Transverse colon (tissue), 4 donors: ENCODE data around the gene ASCL5. TPM values are rescaled to one million over a fixed set of nuclear protein-coding genes. Genes with fewer than 3 reads are reported as not detected.
A peak's percentile ranks its signal among the peaks of the same experiment; 100 is the strongest.

ENCODE experiments used
- DNase-seq: peaks from one replicate; pipeline ENCODE4 v3.0.0-alpha.2; 2019
- H3K27ac ChIP-seq, 4 donors: fragments of 200-600 bp; sonication (generic); 2 replicates each; pipeline ENCODE4 v1.5.1; 2016 to 2018; ENCODE audit warnings: inconsistent platforms in 4 of 4
- H3K27me3 ChIP-seq: fragments of 200-600 bp; sonication (generic); 2 replicates; pipeline ENCODE4 v1.5.1; 2017; ENCODE audit warnings: inconsistent platforms
- H3K36me3 ChIP-seq, 4 donors: fragments of 200-600 bp; sonication (generic); 2 replicates each; pipeline ENCODE4 v1.5.1; 2017 to 2019; ENCODE audit warnings: inconsistent platforms in 4 of 4
- H3K4me1 ChIP-seq, 4 donors: fragments of 200-600 bp; sonication (generic); 2 replicates each; pipeline ENCODE4 v1.5.1; 2017 to 2020; ENCODE audit warnings: inconsistent platforms in 4 of 4
- H3K4me3 ChIP-seq, 4 donors: fragments of 200-600 bp; sonication (generic); 1 replicate in 1 of 4; 2 replicates in 3 of 4; pipeline versions ENCODE4 v1.5.1 to v1.6.1; 2017 to 2019; ENCODE audit warnings: inconsistent platforms in 4 of 4
- H3K9me3 ChIP-seq, 2 donors: fragments of 200-600 bp; sonication (generic); 2 replicates each; pipeline ENCODE4 v1.5.1; 2017 to 2019; ENCODE audit warnings: inconsistent platforms in 2 of 2
- EP300 ChIP-seq: sonication (generic); formaldehyde crosslinking; IDR thresholded peaks from one replicate; pipeline ENCODE4 v1.6.1; 2017; ENCODE audit warnings: antibody characterized with exemption, low read depth
- POLR2A ChIP-seq: fragments of 450-650 bp; IDR thresholded peaks from one replicate; pipeline ENCODE4 v1.6.1; 2016; ENCODE audit warnings: antibody characterized with exemption, mild to moderate bottlenecking, moderate library complexity
- POLR2AphosphoS5 ChIP-seq, 3 donors: sonication (generic); formaldehyde crosslinking; IDR thresholded peaks; one replicate each; pipeline ENCODE4 v1.6.1; 2016; ENCODE audit warnings: antibody characterized with exemption in 3 of 3
- WGBS, 2 donors: methylation state at CpG; one replicate each; pipeline ENCODE4 v1.1.5; 2018; ENCODE audit warnings: low coverage in 1 of 2; 5-methylcytosine and 5-hydroxymethylcytosine counted together
- in situ Hi-C, 4 donors: fragments of 200-750 bp; cut with MboI; loops; one replicate each; pipeline versions ENCODE4 v1.15.0 to v1.15.1; 2017; ENCODE audit warnings: low sequenced_read_pairs in 3 of 4, low pct_ligation_motif_present in 1 of 4, low pct_unique_long_range_greater_than_20kb in 1 of 4
- intact Hi-C: fragments of 100-400 bp; cut with DNase I; formaldehyde crosslinking; loops from one replicate; pipeline ENCODE4 v1.15.1; 2023; ENCODE audit warnings: low total_unique reads
- total RNA-seq, 4 donors: library from RNA; depleted of rRNA; stranded (reverse); fragments of >200 nt; gene quantifications; one replicate each; pipeline ENCODE4 v1.1.0, GENCODE V29; 2016
- TF ChIP-seq, protein P1 (sequence below), 5 experiments: fragments of 200-600 bp in 3 of 5; fragments of 450-650 bp in 2 of 5; sonication (generic) in 3 of 5; IDR thresholded peaks; 1 replicate in 2 of 5; 2 replicates in 3 of 5; pipeline ENCODE4 v1.5.1; 2016 to 2017; ENCODE audit warnings: antibody characterized with exemption in 5 of 5, inconsistent platforms in 3 of 5, mild to moderate bottlenecking in 2 of 5, moderate library complexity in 1 of 5

ASCL5 gene
- total RNA-seq, 4 donors from 2014 or later: not detected

DNA sequence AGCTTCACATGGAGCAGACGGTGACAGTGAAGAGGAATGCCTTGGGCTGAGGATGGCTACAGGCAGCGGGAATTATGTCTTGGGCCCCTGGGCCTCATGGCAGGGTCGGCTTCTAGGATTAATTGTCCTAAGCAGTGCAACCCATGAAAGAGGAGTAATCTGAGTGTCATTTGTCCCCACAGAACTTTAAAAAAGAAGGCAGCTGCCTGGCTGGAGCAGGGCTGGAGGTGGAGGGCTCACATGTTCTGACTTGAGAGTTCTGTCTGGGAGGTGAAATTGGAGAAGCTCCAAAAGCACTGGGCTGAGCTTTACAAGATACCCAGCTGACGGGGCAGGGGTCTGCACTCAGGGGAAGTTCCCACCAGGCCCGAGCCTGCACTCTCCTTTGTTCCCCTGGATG is 37.4 kb downstream of the ASCL5 start:
- 90% methylated on average over 4 to 5 of the region's 5 CpGs for WGBS, 2 donors
- Histone ChIP-seq H3K4me1 (no peaks in the 10 kb centered on the region), H3K9me3 (no peaks in the 10 kb centered on the region), H3K27me3 (no peaks in the 10 kb centered on the region), H3K36me3 (no peaks in the 10 kb centered on the region), H3K27ac (no peak overlapping the region), H3K4me3 (no peak overlapping the region)
- intact Hi-C loops: no loop called here
- TF ChIP-seq, protein P1, sequence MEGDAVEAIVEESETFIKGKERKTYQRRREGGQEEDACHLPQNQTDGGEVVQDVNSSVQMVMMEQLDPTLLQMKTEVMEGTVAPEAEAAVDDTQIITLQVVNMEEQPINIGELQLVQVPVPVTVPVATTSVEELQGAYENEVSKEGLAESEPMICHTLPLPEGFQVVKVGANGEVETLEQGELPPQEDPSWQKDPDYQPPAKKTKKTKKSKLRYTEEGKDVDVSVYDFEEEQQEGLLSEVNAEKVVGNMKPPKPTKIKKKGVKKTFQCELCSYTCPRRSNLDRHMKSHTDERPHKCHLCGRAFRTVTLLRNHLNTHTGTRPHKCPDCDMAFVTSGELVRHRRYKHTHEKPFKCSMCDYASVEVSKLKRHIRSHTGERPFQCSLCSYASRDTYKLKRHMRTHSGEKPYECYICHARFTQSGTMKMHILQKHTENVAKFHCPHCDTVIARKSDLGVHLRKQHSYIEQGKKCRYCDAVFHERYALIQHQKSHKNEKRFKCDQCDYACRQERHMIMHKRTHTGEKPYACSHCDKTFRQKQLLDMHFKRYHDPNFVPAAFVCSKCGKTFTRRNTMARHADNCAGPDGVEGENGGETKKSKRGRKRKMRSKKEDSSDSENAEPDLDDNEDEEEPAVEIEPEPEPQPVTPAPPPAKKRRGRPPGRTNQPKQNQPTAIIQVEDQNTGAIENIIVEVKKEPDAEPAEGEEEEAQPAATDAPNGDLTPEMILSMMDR (IDR thresholded peaks at IDR 0.05): no peak
- TF ChIP-seq EP300: no peak
- TF ChIP-seq POLR2AphosphoS5 (IDR thresholded peaks at IDR 0.05): no peak
- TF ChIP-seq POLR2A: no peak
- in situ Hi-C loops: no loop called here
- DNase-seq: no peak

DNA sequence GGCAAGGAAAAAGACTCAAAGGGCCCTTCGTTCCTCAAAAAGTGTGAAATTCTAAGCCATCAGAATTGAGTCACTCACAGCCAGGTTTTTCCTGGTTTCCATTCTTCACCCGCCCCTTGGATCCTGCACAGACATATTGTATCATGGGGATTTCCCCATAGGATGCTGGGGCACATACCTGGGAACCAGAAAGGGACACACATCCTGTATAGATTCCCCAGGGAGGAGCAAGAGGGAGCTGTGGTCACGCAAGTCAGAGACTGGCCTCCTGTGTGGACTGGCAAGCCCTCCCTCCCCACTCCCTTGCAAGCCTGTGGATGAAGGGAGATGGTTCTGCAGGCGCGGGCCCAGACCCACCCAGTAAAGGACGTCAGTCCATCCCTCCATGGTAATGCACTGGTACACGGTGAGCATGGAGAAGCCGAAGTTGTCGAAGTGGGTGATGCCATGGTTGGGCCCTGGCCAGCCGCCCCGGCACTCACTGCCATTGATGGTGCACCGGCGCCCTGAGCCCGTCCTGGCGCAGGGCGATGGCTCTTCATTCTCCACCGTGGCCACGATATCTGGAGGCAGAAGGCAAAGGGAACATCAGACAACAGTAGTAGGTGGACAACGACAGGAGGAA is 38.0 kb downstream of the ASCL5 start:
- TF ChIP-seq, protein P1 (IDR thresholded peaks at IDR 0.05): no peak
- TF ChIP-seq POLR2A: no peak
- TF ChIP-seq POLR2AphosphoS5 (IDR thresholded peaks at IDR 0.05): no peak
- TF ChIP-seq EP300: no peak
- WGBS, 2 donors: 56 to 92% methylated on average over 5 to 19 of the region's 19 CpGs
- Histone ChIP-seq H3K4me3 (no peak overlapping the region), H3K9me3 (no peaks in the 10 kb centered on the region), H3K4me1 (no peaks in the 10 kb centered on the region), H3K36me3 (no peaks in the 10 kb centered on the region), H3K27ac (no peak overlapping the region), H3K27me3 (no peaks in the 10 kb centered on the region)
- intact Hi-C loops: no loop called here
- no peak for DNase-seq
- in situ Hi-C loops: no loop called here

DNA sequence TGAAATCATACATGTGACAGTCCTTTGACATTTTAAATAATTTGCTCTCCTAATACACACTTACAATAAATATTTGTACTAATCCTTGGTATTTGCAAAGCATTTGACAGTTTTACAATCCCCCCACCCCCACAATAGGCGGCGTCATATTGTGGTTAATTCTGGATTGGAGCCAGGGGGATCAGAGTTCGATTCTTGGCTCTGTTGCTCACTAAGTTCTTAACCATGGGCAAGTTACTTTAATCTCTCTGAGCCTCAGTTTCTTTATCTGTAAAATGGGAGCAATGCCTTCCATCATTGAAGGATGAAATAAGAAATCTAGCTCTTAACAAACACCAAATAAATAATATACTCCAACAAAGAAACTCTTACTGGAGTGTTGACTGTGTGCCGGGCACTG is 38.6 kb downstream of the ASCL5 start:
- 50 to 75% methylated on average over 1 to 4 of the region's 4 CpGs for WGBS, 2 donors

DNA sequence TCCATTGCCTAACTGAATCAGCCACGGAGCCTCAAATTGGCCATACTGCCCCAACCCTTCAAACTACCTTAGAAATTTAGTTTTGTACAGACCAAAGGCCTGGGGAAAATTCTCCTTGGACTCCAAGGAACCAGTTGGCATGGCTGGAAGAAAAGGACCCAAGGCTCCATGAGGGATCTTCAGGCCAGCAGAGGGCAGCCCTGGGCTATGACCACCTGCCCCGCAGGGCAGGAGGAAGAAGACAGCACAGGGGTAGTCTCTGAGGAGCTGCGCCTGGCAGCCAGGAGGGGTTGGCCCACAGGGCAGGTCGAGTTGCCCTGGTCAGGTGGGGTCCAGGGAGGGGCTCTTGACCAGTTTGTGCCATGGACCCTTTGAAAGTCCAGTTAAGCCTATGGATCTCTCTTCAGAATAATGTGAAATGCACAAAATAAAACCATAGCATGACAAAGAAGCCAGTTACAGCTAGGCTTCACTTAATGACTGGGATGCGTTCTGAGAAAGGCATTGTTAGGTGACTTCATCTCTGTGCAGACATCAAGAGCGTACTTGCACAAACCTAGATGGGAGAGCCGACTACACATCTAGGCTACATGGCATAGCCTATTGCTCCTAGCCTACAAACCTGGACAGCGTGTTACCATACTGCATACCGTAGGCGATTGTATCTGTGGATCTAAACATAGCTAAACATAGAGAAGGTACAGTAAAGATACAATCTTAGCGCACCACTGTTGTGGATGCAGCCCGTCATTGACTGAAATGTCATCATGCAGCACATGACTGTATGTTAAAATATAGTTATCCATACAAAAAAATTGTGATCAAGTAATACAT is 40.9 kb downstream of the ASCL5 start:
- H3K36me3 ChIP-seq: no peaks in the 10 kb centered on the region
- no peaks in the 10 kb centered on the region for H3K27me3 ChIP-seq
- H3K4me3 ChIP-seq: no peak overlapping the region
- intact Hi-C loops: no loop called here
- no peak for TF ChIP-seq EP300
- no peak for TF ChIP-seq POLR2AphosphoS5 (IDR thresholded peaks at IDR 0.05)
- TF ChIP-seq, protein P1 (IDR thresholded peaks at IDR 0.05): peak; percentile 42 to 61 (median 56)
- no peaks in the 10 kb centered on the region for H3K4me1 ChIP-seq
- H3K27ac ChIP-seq: no peak overlapping the region
- in situ Hi-C loops: no loop called here
- 59 to 72% methylated on average over 5 to 12 of the region's 12 CpGs for WGBS, 2 donors
- no peaks in the 10 kb centered on the region for H3K9me3 ChIP-seq
- DNase-seq: peak; percentile 69

More for the DNA sequence above, 38.6 kb downstream of the ASCL5 start:
- Histone ChIP-seq H3K9me3 (no peaks in the 10 kb centered on the region), H3K36me3 (no peaks in the 10 kb centered on the region), H3K27ac (no peak overlapping the region), H3K27me3 (no peaks in the 10 kb centered on the region), H3K4me3 (no peak overlapping the region), H3K4me1 (no peaks in the 10 kb centered on the region)
- in situ Hi-C loops (no loop called here), intact Hi-C loops (no loop called here)
- DNase-seq: no peak
- TF ChIP-seq POLR2A (no peak), EP300 (no peak), POLR2AphosphoS5 (IDR thresholded peaks at IDR 0.05) (no peak)
- TF ChIP-seq, protein P1 (IDR thresholded peaks at IDR 0.05): no peak
